Articular chondrocyte of knee joint (primary cell): ENCODE results near the gene VWA3A. TPM values are rescaled to one million over a fixed set of nuclear protein-coding genes. Genes with fewer than 3 reads are reported as not detected.

Source experiments
- total RNA-seq: library from RNA; depleted of rRNA; stranded (reverse); fragments of >200 nt; gene quantifications from 2 replicates; pipeline ENCODE4 v1.2.3, GENCODE V29; 2012

The VWA3A gene
- 0.43 TPM in 1 of 2 replicates, not detected in the other for total RNA-seq

GRCh38 chr16:22092143-22092933 lies at the start of gene VWA3A:
VWA3A (plus strand) TSS chr16:22092541; CDS start chr16:22092638, 97 bp downstream.

DNA sequence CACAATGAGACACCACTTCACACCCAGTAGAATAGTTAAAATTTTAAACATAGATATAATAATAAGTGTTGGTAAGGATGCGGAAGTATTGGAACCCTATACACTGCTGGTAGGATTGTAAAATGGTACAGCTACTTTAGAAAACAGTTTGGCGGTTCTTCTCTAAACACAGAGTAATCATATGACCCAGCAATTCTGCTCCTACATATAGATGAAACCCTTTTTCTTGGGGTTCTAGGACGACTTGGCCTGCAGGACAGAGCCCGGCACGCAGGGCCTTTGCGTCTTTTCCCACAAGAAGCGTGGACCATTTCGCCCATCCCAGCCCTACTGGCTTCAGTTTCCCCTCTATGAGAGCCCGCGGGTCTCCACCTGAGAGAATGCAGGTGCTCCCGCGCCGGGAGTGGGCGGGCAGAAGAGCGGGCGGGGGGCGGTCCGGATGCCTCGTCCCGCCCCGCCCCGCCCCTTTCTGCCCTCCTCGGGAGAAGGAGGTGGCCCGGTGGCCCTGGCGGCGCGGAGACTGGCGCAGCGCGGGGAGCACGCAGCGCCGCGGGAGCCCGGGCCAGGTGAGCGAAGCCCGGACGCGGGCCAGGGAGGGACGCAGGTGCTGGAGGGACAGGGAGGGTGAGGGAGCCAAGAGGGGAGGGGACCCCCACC lies 69.8 kb downstream of the VWA3A start, which contains the start of gene SDR42E2:
TSS of gene SDR42E2 (plus strand) at position 508 of the 657 bp plus-strand sequence. CDS start 3,077 bp downstream, outside the sequence.

GRCh38 chr16:22206013-22206841 lies 113.9 kb downstream of the VWA3A start, which contains the start of gene EEF2K:
EEF2K (plus strand) TSS chr16:22206278; CDS start chr16:22225730, 19,452 bp downstream.

Other genes starting within 250 kb of the VWA3A start
- gene NPIPB4, start 234.8 kb upstream of the VWA3A start, total RNA-seq: 37.4 and 39.7 TPM in 2 replicates
- 161 and 171 TPM in 2 replicates for gene UQCRC2, start 139.2 kb upstream of the VWA3A start, total RNA-seq
- not detected in 2 replicates for gene PDZD9, start 91.4 kb upstream of the VWA3A start, total RNA-seq
- 16.7 and 17.6 TPM in 2 replicates for gene MOSMO, start 84.4 kb upstream of the VWA3A start, total RNA-seq
- gene SDR42E2, start 70.0 kb downstream of the VWA3A start, total RNA-seq: not detected in 2 replicates
- gene EEF2K, start 113.7 kb downstream of the VWA3A start, total RNA-seq: 41.2 and 52.0 TPM in 2 replicates
- gene POLR3E, start 204.9 kb downstream of the VWA3A start, total RNA-seq: 17.3 and 20.1 TPM in 2 replicates